Tibial artery (tissue), 4 donors: ENCODE data around the gene PIP5K1C.

Experiments used
- DNase-seq, 2 donors: peaks; one replicate each; pipeline ENCODE4 v3.0.0-alpha.2; 2019
- H3K27ac ChIP-seq, 2 donors: fragments of 200-600 bp; sonication (generic) in 1 of 2; 1 replicate in 1 of 2; 2 replicates in 1 of 2; pipeline ENCODE4 v1.5.1; 2018 to 2019; ENCODE audit warnings: mild to moderate bottlenecking in 1 of 2
- H3K27me3 ChIP-seq, 2 donors: fragments of 200-600 bp; sonication (generic) in 1 of 2; one replicate each; pipeline versions ENCODE4 v1.5.1 to v1.6.0; 2016 to 2019
- H3K36me3 ChIP-seq, 3 donors: fragments of 200-600 bp; sonication (generic) in 2 of 3; one replicate each; pipeline ENCODE4 v1.5.1; 2016 to 2019; ENCODE audit warnings: mild to moderate bottlenecking in 2 of 3
- H3K4me1 ChIP-seq, 4 donors: fragments of 200-600 bp; sonication (generic) in 2 of 4; 1 replicate in 3 of 4; 2 replicates in 1 of 4; pipeline ENCODE4 v1.5.1; 2016 to 2019
- H3K4me3 ChIP-seq, 2 donors: fragments of 200-600 bp; sonication (generic) in 1 of 2; 1 replicate in 1 of 2; 2 replicates in 1 of 2; pipeline ENCODE4 v1.5.1; 2018 to 2019; ENCODE audit warnings: mild to moderate bottlenecking in 2 of 2
- H3K9me3 ChIP-seq, 3 donors: fragments of 200-600 bp; sonication (generic) in 1 of 3; one replicate each; pipeline ENCODE4 v1.5.1; 2016 to 2019
- CTCF ChIP-seq, 2 experiments: fragments of 200-600 bp in 1 of 2; fragments of 450-650 bp in 1 of 2; IDR thresholded peaks; one replicate each; pipeline ENCODE4 v1.5.1; 2017 to 2019; ENCODE audit warnings: antibody characterized with exemption in 2 of 2, mild to moderate bottlenecking in 1 of 2, moderate library complexity in 1 of 2
- intact Hi-C: fragments of 100-400 bp; cut with DNase I; formaldehyde crosslinking; loops from one replicate; pipeline ENCODE4 v1.15.0; 2023; ENCODE audit warnings: low total_unique reads

The PIP5K1C gene

GRCh38 chr19:3663838-3664237 lies 36.4 kb downstream of the PIP5K1C start:
- intact Hi-C loops = loop anchor here (2.0 kb wide), 1 partner anchor 37 kb away; the partner anchor contains the start of gene PIP5K1C
- no peak for TF ChIP-seq CTCF (IDR thresholded peaks at IDR 0.05)
- no peak for DNase-seq
- H3K27me3 ChIP-seq = no peaks in the 10 kb centered on the region
- H3K4me1 ChIP-seq = peaks cover 0 to 27% (median 18%) of the 10 kb centered on the region in 4 donors
- no peaks in the 10 kb centered on the region for H3K9me3 ChIP-seq
- H3K4me3 ChIP-seq = no peak overlapping the region
- peaks cover 56 to 82% (median 77%) of the 10 kb centered on the region in 3 donors for H3K36me3 ChIP-seq
- H3K27ac ChIP-seq = no peak overlapping the region

GRCh38 chr19:3661284-3662238 lies 38.7 kb downstream of the PIP5K1C start:
- no peak for DNase-seq
- Histone ChIP-seq H3K4me1 (peaks cover 0 to 10% (median 5%) of the 10 kb centered on the region in 4 donors), H3K27me3 (no peaks in the 10 kb centered on the region), H3K9me3 (no peaks in the 10 kb centered on the region), H3K4me3 (no peak overlapping the region), H3K27ac (no peak overlapping the region), H3K36me3 (peaks cover 74 to 93% (median 92%) of the 10 kb centered on the region in 3 donors)
- no peak for TF ChIP-seq CTCF (IDR thresholded peaks at IDR 0.05)
- intact Hi-C loops = no loop called here

- no peaks in the 10 kb centered on the region for H3K9me3 ChIP-seq
- no peak for TF ChIP-seq CTCF (IDR thresholded peaks at IDR 0.05)
- H3K4me3 ChIP-seq = no peak overlapping the region
- no peak overlapping the region for H3K27ac ChIP-seq
- intact Hi-C loops = no loop called here
- DNase-seq = no peak
- H3K36me3 ChIP-seq = peaks cover 83 to 99% (median 97%) of the 10 kb centered on the region in 3 donors
- peaks cover 0 to under 1% (median under 1%) of the 10 kb centered on the region in 4 donors for H3K4me1 ChIP-seq
- no peaks in the 10 kb centered on the region for H3K27me3 ChIP-seq
These were observed 39.6 kb downstream of the PIP5K1C start for GRCh38 chr19:3660493-3661219.

GRCh38 chr19:3659746-3660112 lies 40.5 kb downstream of the PIP5K1C start:
- DNase-seq = no peak
- Histone ChIP-seq H3K27me3 (no peaks in the 10 kb centered on the region), H3K4me3 (no peak overlapping the region), H3K9me3 (no peaks in the 10 kb centered on the region), H3K36me3 (peaks cover 77 to 98% (median 90%) of the 10 kb centered on the region in 3 donors), H3K4me1 (no peaks in the 10 kb centered on the region), H3K27ac (no peak overlapping the region)
- TF ChIP-seq CTCF (IDR thresholded peaks at IDR 0.05) = no peak
- intact Hi-C loops = no loop called here

GRCh38 chr19:3658870-3659745 lies 41.2 kb downstream of the PIP5K1C start:
- Histone ChIP-seq H3K9me3 (no peaks in the 10 kb centered on the region), H3K4me1 (no peaks in the 10 kb centered on the region), H3K4me3 (no peak overlapping the region), H3K36me3 (peaks cover 70 to 93% (median 86%) of the 10 kb centered on the region in 3 donors), H3K27ac (no peak overlapping the region), H3K27me3 (no peaks in the 10 kb centered on the region)
- no peak for DNase-seq
- TF ChIP-seq CTCF (IDR thresholded peaks at IDR 0.05) = no peak
- intact Hi-C loops = no loop called here
